ENCODE results near the gene NME3.

The NME3 gene

DNA sequence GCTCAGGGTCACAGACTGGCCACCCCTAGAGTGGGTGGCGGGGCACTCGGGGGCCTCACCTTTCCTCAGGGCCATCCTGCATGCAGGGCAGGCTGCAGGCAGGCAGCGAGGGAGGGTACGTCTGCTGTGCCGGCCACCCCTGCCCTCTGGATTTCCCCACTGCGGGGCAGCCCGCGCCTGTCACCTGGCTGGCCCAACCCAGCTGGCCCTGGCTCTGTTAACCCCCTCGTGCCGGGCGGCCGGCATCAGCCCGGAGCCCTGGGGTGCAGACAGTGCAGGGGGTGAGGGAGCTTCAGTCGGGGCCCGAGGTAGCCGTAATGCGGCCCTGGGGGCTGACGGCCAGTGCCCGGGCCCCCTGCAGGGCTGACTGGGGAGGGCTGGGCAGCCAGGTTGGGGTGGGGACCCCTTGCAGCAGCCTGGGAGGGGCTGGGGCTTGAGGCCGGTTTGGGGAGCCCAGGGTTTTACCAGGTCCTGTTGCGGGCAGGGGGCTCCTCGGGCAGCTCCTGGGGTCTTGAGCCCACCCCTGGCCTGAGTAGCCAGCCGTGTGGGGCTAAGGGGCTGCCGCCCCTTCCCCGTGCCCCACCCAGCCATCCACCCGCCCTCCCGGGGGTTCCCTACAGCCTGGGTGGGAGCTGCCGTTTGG, 22.4 kb upstream of the NME3 start, which contains the start of gene IGFALS:
Gene IGFALS (minus strand): TSS at position 128 of the 643 bp plus-strand sequence. CDS start 53 bp downstream, at position 75.
- no peak for DNase-seq (ENCODE audit: low spot score)

- no peak for DNase-seq (ENCODE audit: low spot score)
Measured at GRCh38 chr16:1792836-1793577, 21.7 kb upstream of the NME3 start.

DNA sequence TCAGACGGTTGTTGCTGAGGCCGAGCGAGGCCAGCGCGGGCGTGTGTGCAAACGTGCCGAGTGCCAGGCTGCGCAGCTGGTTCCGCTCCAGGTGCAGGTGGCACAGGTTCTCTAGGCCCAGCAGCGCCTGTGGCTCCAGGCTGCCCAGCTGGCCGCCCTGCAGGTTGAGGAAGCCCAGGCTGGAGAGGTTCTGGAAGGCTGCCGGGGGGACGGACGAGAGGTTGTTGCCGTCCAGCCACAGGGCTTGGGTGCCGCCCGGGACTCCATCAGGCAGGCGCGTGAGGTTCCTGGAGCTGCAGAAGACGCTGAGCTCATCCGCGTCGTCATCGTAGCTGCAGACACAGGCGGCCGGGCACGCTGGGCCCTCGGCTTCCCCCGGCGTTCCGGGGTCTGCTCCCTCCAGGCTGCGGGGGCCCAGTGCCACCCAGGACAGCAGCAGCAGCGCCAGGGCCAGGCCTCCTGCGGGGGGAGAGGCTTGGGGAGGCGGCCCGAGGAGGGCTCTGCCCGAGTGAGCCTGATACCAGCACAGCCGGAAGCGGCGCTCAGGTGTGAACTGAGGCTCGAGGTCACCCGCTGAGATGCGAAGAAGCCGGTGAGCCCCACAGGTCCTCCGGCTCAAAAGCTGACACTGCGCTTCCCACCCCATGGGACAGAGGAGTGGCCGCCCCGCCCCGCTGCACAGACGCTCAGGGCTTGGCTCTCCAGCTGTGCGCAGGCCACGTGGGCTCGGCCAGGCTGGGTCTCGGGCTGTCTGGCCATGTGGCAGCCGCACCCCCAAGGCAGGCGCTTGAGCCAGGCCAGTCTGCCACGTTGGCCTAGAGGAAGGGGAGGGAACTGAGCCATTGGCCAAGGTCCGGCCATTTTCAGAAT, 20.8 kb upstream of the NME3 start:
- DNase-seq (ENCODE audit: low spot score) = no peak

DNA sequence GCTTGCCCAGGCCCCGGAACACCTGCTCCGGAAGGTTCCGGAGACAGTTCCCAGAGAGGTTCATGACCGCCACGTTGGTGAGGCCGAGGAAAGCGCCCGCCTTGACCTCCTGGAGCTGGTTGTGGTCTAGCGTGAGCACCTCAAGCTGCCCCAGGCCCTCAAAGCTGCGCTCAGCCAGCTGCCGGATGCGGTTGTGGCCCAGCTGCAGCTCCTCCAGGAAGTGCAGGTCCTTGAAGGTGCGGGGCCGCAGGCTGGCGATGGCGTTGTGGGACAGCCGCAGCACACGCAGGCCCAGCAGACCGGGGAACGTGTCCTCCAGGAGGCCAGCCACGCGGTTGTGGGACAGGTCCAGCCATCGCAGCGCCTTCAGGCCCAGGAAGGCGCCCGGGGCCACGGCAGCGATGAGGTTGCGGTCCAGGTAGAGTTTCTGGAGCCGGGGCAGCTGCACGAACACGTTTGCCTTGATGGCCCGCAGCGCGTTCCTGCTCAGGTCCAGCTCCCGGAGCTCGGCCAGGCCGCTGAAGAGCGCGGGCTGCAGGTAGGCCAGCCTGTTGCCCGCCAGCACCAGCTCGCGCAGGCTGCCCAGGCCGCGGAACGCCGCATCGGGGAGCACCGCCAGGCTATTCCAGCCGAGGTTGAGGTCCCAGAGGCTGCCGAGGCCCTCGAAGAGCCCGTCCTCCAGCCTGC, 20.1 kb upstream of the NME3 start:
- no peak for DNase-seq (ENCODE audit: low spot score)

GRCh38 chr16:1790611-1791255, 19.4 kb upstream of the NME3 start:
- DNase-seq (ENCODE audit: low spot score) = no peak

DNA sequence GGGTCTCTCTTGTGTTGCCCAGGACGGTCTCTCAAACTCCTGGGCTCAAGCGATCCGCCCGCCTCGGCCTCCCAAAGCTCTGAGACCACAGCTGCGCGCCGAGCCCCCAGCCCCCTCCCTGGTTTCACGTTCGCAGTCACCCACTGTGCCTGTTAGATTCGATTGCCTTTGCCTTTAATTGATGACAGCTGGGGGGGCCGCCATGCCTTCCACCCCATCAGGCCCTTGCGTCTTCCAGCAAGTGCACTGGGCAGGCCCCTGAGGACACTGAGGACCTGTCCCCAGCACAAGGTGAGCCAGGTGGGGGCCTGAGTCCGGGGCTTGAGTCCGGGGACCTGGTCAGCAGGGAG, 18.9 kb upstream of the NME3 start:
- DNase-seq (ENCODE audit: low spot score) = no peak

- DNase-seq (ENCODE audit: low spot score) = no peak
Measured at GRCh38 chr16:1789643-1790045, 18.3 kb upstream of the NME3 start.

GRCh38 chr16:1788708-1789100, 17.4 kb upstream of the NME3 start:
- DNase-seq (ENCODE audit: low spot score) = no peak

DNA sequence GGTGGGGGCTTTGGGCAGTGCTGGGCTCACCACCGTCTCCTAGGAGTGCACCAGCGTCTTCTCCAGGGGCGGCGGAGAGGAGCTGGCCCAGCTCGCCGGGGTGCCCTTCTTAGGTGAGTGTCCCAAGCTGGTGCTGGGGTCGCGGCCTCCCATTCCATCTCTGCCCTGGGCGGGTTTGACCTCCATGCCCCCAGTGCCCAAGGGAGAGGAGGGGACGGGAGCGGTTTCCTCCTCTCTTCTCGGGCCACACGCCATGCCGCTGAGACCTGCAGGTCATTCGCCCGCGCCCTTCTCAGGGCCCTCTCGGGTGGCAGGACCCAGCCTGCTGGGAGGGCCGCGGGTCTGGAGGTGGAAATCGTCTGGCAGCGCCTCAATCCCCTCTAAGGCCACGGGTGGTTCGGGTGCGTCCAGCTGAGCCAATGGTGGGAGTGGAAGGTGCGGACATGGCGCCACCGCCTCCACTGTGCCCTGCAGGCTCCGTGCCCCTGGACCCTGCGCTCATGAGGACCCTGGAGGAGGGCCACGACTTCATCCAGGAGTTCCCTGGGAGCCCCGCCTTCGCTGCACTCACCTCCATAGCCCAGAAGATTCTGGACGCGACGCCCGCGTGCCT, 16.9 kb upstream of the NME3 start:
- DNase-seq (ENCODE audit: low spot score) = no peak

DNA sequence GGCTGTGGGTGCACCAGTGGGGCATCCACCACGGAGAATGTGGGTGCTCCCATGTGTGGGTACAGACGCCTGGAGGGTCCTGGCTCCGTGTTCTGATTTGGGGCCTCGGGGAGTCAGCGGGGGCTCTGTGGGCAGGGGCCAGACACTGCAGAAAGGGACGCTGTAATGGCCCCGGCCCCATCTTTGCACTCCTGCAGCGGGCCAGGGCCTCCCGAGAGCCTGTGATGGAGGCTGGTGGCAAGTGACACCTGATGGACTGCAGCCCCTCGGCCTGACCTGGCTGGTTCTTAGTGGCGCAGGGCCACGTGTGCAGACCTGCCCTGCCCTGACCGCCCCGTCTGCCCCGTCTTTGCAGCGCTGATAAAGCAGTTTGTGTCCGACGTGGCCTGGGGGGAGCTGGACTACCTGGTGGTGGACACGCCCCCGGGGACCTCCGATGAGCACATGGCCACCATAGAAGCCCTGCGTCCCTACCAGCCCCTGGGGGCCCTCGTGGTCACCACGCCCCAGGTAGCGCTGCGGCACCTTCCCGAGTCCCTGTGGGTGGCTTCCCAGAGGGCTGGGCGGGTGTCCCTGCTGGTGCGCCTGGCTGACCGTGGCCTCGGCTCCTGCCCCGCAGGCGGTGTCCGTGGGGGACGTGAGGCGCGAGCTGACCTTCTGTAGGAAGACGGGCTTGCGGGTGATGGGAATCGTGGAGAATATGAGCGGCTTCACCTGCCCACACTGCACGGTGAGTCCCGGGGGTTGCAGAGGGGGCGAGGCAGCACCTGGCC, 16.2 kb upstream of the NME3 start:
- DNase-seq (ENCODE audit: low spot score) = no peak

DNA sequence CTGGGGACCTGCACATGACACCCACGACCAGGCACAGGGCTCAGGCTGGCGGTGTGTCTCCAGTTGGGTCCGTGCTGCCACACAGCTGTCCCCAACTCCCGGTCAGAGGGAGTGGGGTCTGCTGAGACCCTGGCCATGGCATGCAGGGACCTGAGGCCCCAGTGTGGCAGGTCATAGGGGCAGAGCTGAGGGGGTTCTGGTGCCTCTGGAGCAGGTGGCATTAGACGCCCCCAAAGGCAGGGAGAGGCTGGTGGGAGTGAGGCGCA, 15.6 kb upstream of the NME3 start:
- DNase-seq (ENCODE audit: low spot score) = no peak

GRCh38 chr16:1786242-1787055, 15.1 kb upstream of the NME3 start:
- no peak for DNase-seq (ENCODE audit: low spot score)

DNA sequence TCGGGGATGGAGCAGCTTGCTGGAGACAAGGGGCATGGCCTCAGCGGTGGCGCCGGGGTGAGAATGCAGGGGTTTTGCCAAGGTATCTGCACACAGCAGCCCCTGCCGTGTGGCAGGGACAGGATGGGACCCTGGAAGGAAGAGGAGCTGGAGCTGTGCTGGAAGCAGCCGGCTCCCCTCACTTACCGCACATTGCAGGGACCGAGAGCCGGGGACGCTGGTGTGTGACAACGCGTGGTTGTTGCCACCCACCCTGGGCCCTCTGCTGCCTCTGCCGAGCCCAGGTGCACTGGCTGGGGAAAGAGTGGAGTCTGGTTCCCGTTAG, 14.5 kb upstream of the NME3 start:
- no peak for DNase-seq (ENCODE audit: low spot score)

DNA sequence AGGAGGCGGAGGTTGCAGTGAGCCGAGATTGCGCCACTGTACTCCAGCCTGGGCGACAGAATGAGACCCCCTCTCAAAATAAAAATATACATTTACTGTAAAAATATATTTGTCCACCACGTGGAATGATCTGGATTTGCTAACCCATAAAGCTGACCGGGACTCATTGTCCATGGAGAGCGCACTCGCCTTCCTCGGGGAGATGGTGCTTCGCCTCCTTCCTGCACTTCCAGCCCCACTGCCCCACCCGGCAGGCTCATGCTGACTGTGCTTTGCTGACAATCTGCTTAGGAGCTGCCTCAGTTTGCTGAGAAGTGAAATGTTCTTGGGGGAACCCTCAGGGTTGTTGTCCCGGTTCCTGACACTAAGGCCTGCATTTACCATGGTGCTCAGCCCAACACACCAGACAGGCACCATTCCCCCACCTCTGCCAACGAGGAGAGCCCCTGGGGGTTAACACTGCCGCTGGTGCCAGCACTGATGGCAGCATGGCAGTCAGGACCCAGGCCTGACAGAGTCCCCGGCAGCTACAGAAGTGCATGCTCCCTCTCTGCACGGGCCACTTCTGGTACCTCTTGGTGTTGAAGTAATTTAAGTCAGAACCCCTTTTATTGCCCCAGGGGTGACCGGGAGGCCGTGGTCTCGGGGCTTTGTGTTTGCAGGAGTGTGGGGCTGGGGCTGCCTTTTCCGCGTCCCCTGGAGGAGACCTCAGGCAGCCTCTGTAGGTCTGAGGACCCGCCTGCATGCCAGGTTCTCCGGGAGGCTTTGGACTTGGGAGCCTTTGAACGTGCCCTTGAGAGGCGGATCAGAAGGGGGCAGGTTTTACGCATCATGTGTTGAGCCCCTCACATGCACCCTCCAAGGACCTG, 13.9 kb upstream of the NME3 start:
- DNase-seq (ENCODE audit: low spot score) = no peak

DNA sequence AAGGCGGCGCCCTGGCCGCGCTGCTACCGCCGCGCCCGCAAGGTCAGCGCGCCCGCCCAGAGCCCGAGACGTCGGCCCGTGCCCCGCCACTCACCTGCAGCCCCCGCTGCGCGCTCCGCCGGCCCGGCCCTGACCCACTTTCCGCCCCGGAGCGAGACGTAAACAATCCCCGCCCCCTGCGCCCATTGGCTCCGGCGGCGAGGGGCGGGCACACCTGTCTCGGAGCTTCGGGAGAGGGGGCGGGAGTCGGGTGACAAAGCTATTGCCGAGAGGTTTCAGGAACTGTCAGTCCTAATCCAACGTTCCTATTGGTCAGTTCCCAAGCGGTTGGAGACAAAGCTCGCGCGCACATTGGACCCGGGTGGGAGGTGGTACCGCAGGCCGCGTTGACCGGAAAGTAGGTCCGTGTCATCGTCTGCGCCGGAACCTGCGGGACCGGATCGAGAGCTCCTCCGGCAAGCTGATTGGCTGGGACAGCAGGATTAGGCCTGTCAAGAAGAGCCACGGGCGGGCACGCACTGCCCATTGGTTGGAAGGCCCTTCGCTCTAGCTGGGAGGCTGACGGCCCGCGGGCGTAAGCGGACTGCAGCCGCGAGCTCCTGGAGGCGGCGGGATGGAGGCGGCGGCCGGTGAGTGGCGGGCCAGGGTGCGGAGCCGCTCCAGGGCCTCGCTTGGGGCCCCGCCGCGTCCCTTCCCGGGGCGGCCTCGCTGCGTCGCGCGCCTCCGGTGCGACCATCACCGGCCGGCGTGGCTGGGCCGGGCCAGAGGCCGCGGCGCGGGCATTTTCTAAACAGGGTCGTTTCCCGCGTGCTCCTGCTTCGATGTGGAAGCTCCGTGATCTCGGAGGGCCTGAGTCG, 11.3 kb upstream of the NME3 start, which contains the start of the genes NUBP2 and SPSB3:
Gene NUBP2 (plus strand): TSS at position 553 of the 857 bp plus-strand sequence. CDS start 61 bp downstream, at position 614.
Gene SPSB3 (minus strand): TSS at position 164 of the 857 bp plus-strand sequence. CDS start 1,088 bp downstream, outside the sequence.
- DNase-seq (ENCODE audit: low spot score) = peak; percentile 100

DNA sequence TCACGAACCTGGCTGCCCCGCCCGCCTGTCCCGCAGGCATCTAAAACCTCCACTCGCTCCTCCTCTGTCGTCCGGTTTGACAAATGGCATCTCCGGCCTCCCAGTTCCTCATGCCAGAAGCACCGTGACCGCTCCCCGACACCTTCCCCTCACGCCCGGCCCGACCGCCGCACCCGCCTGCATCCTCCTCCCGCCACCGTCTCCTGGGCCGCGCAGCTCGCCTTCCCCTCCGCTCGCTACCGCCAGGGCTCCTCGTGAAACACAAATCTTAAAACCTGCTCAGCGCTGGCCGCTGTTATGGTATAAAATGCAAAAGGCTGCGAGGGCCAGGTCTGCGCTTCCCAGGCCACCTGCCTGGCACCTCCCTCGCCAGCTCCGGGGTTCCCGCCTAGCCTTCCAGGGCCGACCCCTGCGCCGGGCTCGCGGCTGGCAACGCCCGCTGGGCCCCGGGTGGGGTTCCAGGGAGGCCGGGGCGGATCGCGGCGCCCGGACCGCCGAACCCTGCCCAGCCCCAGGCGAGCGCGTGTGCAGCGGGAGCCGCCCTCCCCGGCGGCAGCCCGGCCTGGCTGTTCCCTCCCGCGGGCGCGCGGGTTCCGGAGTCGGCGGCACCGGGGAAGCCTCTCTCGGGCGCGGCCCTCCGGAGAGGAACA, 10.5 kb upstream of the NME3 start:
- DNase-seq (ENCODE audit: low spot score) = peak; percentile 25

DNA sequence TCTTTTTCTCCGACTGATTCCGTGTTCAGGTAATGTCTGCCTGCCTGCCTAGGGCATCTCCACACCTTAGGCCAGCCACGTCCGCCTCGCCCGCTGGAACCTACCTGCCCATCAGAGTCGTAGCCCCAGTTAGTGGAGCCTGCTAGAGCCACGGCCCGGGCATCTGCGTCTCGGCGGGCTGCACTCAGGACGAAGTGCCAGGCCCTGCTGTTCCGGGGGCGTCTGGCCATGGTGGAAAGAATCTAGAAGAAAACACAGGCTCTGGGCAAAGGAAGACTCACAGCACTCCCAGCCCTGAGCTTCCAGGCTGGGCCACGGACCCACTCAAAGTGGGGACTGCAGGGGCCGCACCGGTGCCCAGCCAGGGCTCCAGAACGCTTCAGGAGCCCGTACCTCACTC, 9.9 kb upstream of the NME3 start:
- DNase-seq (ENCODE audit: low spot score) = no peak
